Medulla oblongata (tissue), 1 donor: ENCODE results near the gene TNIK.
"Not testable (repeated sequence)": the region's sequence is repeated elsewhere in the genome, so short reads cannot be mapped to it uniquely, and the experiment has no call there.

Experiments
- DNase-seq: peaks from one replicate; pipeline ENCODE4 v3.0.0-alpha.2; 2015; ENCODE audit errors: extremely low spot score

TNIK gene

DNA sequence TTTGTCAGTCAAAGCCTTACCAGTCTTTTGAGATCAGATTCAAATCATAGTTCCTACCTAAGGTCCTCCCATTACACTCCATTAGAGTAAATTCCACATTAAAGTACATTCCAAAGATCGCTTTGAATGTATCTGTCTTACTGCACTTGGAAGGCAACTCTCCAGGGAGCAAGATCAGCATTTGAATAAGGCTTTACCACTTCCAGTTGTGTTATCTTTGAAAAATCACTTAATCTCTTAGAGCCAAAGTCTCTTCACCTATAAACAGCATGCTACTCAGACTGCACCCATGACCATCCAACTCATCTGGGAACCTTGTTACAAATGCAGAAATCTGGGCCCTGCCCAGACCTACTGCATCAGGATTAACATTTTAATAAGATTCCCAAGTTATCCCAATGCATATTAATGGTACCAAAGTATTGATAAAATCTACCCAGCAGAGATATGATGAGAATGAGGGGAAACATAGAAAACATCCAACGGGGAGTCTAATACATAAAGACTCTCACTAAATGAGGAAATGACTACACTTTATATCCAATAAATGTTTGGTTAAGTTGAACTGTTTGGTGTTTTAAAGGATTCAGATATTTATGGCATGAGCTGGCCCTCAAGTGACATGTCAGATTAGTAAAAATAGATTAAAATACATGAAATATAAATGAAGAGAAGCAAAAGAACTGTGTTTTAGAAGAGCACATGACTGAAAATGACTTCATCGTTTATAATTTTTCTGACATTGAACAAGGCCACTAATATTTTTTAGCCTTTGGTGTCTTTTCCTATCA, 75.9 kb downstream of the TNIK start:
- DNase-seq: no peak

DNA sequence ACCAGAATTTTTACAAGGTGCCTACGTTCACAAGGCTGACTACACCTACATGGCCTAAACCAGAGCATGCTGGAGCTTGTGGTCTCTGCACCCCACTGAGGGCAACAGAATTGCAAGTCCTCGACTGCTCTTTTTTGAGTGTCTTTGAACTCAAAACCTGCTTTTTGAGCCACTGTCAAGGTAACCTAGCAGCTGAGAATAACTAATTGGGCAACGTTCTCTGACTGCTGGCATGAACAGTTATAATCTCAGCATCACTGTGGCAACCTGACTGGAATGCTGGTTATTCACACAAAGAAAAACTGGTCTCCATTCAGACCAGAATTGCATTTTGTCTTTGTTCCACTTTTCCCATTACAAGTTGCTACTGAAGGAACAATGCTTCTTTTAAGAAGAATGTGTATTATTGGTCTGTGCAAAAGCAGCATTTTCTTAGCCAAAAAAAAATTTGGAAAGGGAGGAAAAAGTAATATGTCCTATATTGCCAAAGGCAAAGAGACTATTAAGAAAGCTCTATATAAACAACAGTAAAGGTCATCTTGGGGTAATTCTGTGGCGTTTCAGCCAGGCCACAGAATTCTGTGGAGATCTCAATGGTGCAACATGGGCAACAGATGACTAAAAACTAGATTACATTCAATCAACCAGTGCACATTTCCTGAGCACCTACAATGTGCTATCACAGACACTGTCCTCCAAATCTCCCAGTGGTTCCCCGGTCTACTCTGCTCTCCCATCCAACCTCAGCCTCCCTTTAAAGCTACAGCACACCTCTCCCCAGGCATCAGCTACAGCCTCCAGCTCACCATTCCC, 76.8 kb downstream of the TNIK start:
- peak; percentile 69 for DNase-seq

DNA sequence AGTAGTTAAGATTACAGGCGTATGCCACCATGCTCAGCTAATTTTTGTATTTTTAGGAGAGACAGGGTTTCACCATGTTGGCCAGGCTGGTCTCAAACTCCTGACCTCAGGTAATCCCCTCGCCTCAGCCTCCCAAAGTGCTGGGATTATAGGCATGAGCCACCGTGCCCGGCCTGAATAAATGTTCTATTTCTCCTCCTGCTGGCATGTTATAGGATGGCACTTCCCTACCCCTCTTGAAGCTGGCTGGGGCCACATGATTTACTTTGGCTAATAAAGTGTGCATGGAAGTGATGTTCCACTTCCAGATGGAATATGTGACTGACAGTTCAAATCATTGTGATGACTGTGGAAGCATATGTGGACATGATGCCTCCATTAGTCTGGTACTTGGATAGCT, 77.9 kb downstream of the TNIK start:
- not testable (repeated sequence) for DNase-seq

DNA sequence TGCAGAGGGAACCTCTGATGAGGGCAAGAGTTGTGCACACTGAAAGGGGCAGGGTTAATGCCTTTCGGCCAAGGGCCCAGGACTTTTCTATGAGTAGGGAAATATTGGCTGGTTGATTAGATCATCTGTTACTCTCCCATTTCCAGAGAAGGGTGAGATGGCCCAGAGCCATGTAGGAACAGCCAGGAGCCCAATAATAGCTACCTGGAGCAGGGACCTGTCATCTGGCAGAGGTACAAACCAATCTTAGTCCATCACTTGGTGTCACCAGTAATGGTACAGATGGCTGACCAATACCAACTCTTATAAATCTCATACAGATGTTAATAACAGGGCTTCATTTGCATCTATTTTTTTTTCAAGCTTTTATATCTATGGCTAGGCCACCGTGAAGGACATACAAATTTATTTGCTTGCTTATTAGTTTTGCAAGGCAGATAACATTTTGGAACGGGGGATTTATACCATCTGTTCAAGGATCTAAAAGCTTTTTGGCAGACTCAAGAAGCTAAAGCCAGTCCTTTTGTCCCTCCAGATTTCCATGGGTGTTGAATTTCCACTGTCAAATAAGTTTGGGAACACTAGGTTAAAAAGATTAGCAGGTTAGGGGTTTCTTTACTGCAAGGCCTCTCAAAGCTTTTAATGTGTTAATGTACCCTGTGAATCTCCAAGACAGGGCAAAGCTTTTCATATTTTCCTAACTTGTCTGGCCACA, 79.3 kb downstream of the TNIK start:
- DNase-seq: no peak

DNA sequence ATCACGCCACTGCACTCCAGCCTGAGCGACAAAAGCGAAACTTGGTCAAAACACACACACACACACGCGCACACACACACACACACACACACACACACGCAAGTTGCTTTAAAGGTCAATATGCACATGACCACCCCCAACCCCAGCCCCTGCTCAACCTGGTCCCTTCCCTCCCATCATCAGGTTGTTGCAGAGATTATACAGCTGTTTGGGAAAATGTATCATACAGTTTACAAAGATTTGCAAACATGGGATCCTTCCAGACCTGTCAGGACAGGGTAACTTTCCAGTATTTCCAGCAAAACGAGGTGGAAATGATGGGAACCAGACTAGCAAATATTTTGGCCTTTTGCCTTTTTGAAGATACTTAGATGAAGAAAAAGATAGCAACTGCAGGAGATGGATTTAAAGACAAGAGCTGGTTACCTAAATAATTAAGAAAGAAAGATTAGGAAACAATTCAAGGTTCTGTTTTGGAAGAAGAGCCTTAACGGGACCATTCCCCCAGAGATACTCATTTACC, 80.2 kb downstream of the TNIK start:
- no peak for DNase-seq

DNA sequence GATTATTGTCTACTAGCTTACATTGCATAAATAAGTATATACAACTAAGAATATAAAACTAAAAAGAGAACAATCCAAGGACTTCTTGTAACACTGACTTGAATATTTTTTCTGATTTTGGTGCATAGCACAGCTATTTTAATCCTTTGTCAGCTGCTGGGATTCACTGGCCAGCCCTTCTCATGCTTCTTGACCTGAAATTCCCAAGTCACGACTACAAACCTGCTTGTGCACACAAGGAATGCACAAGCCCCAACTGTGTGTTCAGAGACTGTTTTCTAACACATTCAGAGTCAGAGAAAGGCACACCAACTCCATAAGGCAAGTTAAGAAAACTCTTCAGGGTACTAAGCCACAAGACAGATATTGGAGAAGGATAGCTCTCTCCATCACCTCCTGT, 80.9 kb downstream of the TNIK start:
- DNase-seq: no peak

DNA sequence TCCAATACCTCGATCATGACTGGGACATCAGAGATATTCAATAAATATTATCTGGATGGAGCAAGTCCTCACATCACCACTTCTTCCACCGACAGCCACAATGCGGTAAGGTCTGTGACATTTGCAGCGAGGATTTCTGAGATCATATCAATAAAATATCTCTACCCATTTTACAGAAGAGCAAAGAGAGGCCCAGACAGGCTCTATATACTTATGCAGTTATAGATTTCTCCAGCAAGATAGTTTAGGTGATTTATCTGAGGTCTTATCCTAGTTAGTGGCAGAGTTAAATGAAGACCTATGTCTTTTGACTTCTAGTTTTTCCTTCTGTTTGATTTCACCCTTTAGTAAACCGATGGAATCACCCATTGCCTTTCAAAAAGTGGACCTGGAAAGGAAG, 81.6 kb downstream of the TNIK start:
- DNase-seq: no peak

DNA sequence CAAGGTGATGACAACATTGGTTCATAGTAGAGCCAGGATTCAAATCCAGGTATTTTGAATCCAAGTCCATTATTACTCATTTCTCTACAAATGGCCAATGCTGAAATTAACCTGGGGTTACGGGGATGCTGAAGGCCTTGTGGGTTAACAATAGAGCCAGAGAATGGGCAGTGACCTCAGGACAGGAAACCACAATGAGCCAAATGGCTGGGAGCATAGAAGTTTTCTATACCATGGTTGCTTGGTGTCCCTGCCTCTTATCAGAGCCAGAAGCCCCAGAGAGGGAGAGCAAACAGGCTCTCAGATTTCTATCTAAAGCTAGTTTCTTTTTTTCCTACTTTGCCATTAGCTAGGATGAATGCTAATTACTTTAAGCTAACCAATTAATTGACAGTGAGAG, 82.3 kb downstream of the TNIK start:
- DNase-seq: no peak

DNA sequence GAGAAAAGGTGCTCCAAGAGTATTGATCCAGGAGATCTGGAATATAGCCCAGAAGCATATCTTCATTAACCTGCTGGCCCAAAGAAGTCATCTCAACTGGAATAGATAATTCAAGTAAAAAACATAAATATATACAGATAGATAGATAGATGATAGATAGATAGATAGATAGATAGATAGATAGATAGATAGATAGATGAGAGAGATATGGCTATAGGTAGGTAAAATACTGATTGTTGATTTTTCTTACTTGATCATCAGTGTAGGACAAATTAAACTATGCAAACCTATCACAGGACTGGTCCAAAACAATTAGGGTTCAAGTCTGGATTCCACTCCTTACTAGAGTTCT, 83.6 kb downstream of the TNIK start:
- DNase-seq: no peak

DNA sequence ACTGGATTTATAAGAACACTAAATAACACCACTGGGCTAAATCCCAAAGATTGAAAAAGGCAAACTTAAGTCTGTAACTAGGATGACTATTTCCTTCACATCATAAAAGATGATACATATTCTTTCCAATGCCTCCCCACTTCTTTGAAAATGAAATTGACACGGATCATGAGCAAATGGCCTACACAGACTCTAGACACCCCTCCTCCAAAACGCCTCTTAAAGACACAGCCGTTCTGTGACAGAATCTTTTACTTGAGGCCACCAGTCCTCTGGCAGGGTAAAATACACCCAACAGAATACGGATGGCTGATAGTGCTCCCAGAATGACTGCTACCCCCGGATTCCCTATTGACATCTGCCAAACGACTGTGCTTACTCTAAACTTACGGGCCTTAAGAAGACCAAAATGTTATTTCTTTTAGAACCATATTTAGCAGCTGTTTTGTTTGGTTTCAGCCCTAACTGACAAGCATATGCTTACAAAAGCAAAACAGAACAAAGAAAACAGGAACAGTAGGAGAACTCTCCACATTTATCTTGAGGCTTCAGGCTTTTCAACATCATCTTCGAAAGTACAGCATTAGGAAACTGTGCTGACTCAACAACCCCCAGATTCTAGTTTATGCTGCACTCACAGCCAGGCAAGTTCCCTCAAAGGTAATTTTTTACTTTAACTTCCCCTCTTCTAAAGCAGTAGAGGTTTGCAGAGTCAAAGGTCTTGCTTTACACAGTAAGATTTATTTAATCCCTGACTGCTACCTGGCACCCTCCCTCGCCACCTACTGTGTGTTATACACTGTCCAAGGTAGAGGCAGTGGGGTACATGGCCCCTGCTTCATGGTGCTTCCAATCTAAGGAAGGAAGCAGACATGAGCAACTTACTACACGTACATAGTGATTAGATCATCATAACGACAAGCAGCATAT, 84.3 kb downstream of the TNIK start:
- peak; percentile 47 for DNase-seq

DNA sequence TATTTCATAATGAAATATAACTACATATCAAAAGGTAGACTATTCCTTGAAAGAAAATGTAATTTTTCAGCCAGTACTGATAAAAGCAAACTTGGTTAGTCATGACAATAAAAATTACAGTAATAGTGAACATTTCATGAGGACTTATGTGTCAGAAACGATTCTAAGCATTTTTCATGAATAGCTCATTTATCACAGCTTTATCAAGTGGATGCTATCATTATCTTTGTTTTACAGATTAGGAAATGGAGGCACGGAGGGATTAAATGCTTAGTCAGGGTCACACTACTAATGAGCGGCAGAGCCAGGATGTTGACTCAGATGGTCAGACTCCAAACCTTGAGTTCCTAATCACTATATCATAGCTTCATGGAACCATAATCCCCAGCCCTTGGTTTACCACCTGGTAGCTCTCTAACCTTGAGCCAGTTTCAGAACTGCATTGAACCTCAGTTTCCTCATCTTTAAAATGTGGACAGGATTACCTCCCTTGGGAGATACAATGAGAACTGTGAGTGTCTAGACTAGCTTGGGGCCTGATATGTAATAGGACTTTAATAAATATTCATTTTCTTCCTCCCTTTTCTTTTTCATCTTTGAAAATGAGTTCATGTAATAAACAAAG, 85.4 kb downstream of the TNIK start:
- no peak for DNase-seq

DNA sequence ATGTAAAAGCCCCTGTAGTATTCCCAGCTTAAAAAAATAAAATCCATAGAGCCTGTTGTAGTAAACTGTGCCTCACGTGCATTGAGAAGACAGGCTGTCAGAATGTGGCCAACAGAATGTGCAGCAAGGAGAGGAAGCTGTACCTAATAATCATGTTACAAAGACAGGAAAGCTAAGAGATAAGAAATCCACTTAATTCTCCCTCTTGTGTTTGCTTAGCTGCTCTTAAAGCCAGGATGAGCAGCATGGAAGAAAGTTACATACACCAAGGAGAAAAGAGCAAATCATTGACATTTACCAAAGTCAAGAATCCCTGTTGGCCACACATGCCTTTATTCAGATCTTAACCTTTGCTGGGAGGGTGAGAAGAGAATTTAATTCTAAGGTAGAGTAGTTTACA, 85.9 kb downstream of the TNIK start:
- DNase-seq: no peak

DNA sequence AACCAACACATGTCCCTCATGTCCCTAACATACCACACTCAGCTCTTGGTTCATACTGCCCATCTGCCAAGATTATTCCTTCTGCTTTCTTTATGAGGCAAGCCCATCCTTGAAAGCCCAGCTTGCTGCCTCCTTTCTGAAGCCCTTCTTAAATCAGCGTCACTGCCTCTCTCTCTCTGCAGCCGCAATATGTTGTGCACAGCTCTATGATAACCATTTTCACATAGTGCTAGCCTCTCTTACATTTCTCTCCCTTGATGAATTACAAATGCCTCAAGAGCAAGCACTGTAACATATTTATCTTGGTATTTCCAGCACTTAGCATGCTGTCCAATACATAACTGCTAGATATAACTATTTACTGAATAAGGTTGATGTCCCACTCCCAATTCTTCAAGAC, 86.5 kb downstream of the TNIK start:
- no peak for DNase-seq

DNA sequence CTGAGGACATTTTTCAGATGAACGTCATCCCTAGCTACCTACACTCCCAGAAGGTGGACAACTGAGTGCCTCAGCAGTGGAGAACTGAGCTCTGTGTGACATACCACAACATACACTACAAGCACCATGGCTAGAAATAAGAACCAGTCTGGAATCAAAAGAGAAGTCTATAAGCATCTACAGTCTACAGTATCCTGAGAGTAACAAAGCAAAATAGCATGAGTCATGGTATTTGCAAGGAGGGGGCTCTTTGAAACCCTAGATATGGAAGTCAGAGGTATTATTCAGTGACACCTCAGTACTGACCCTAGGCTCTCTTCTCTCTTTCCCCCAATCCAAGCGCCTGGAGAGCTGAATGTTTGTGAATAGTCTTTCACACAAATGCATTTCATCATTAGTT, 87.5 kb downstream of the TNIK start:
- no peak for DNase-seq

DNA sequence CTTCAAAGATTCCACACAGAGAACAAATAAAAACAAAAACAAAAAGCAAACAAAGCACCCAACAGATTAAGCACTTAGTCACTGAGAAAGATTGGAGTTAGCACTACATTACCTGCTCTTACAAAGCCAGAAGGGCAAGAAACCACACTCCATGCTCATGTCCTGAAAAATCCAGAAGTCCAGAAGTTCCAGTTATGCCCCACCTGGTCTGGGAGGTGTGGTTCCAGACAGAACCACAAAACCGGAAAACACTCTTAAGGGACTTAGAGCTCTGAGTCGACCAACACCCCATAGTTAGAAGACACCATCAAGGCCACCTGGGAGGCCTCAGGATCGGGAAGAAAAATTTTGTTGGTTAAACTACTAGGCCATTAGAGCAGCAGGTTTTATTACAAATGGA, 88.9 kb downstream of the TNIK start:
- DNase-seq: no peak

DNA sequence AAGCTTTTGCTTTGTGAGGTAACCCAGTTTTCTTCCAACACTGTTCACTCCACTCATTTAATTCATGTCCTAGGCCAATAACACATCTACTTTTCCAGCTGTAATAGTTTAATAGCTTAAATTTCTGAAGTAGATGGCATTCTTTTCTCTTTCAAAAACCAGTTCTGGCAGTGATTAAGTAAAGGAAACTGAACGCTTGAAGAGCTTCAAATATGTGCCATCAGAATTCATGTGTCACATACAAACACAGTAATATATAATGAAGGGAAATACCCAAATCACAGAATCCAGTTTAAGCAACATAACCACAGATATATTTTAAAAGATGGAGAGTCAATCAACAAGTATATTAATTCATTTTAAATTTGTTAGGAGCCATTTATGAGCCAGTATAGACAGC, 91.0 kb downstream of the TNIK start:
- DNase-seq: no peak

DNA sequence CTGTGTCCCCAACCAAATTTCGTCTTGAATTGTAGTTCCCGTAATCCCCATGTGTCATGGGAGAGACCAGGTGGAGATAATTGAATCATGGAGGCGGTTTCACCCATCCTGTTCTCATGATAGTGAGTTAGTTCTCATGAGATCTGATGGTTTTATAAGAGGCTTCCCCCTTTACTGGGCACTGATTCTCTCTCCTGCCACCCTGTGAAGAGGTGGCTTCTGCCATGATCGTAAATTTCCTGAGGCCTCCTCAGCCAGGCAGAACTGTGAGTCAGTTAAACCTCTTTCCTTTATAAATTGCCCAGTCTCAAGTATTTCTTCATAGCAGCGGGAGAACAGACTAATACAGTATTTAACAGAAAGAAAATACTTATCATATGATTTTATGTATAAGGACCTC, 93.5 kb downstream of the TNIK start:
- not testable (repeated sequence) for DNase-seq

DNA sequence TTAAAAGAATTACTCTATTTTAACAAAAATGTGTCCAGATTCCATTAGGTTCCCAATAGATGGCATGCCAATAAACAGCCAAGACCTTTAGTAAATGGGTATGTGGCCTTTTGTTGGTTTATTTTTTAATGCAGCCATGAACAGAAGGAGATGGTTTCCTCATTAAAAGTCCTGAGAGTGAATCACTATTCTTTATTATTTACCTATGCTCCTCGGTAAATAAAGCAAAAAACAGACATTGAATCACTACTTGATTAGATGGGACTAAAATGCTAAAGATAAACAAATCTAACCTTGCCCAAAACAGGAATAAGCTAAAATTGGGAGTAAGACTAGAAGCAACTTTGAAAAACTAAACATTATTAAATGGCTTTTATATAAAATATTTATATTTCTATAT, 94.2 kb downstream of the TNIK start:
- DNase-seq: no peak

DNA sequence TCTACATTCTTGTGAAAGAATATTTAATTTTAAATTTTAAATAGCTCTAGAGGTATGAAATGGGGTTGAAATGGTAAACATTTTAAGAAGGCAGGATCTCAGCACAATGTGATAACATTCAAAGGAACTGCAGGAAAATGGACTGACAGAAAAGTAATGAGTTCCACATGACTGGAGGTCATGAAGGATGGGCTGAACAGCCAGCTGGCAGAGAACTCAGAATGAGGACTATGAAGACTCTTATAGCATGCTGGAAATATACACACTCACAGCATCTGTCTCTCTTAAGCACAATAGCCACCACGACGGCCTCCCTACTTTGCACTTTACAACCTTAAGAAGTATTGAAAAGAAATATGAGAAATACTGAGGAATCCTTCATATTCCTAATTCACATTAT, 94.7 kb downstream of the TNIK start:
- no peak for DNase-seq

DNA sequence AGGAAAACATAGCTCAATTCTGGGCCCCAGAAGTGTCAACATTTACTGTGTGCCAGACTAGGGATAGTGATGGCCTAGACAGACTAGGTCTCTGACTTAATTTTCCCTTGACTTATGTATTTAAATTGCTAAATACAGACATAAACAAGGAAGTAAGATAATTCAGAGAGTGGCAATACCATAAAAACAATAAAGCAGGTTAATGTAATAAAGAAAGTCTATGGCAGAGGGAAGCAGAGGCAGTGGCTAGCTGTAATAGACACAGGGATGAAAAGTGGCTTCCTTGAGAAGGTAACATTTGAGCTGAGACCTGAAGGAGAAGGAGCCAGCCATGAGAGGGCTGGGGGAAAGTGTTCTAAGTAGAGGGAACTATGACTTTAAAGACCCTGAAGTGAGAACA, 95.7 kb downstream of the TNIK start:
- DNase-seq: no peak

DNA sequence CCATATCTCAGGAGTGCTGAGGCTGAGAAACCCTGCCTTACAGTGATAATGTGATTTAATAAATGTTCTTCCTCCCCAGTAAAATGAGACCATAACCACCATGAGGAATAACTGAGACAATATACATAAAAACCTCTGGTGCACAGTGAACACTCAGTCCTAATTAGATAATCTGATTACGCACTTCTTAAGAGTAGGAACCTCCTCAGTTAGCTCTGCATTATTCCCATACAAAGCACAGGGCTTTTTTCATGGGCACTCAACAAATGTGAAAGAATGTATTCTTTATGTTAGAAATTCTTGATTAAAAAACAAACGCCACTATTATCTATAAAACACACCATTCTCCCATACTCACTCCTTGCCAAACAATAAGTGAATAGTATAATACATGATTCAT, 97.0 kb downstream of the TNIK start:
- DNase-seq: no peak
